ENCODE results near the gene CADM1.

GRCh38 chr11:115300660-115301428, 203.4 kb downstream of the CADM1 start:
- no peak for TF ChIP-seq CTCF (IDR thresholded peaks at IDR 0.05 in 2 of 3, conservative IDR thresholded peaks at IDR 0.05 in 1 of 3; ENCODE audit: borderline replicate concordance in 1 of 3, insufficient read depth in 1 of 3, low read depth in 2 of 3, low read length in 2 of 3)
- TF ChIP-seq POLR2AphosphoS5 (IDR thresholded peaks at IDR 0.05; ENCODE audit: low read depth, low read length): no peak

Data from HCT116 (cell line).